Dermis microvascular lymphatic vessel endothelial cell (primary cell): ENCODE results near the gene EXOC6B. TPM values are rescaled to one million over a fixed set of nuclear protein-coding genes. Genes with fewer than 3 reads are reported as not detected.
A peak's percentile ranks its signal among the peaks of the same experiment; 100 is the strongest.
"Not testable (repeated sequence)": the region's sequence is repeated elsewhere in the genome, so short reads cannot be mapped to it uniquely, and the experiment has no call there.

Source experiments
- DNase-seq, 2 donors: peaks; one replicate each; pipeline versions ENCODE4 v3.0.0 to v3.0.0-alpha.2; 2010; ENCODE audit warnings: low read depth in 2 of 2
- total RNA-seq: library from RNA; depleted of rRNA; stranded (reverse); fragments of >200 nt; gene quantifications from 2 replicates; pipeline ENCODE4 v1.2.1, GENCODE V29; 2014

Gene EXOC6B
- total RNA-seq, 1 donor from 2014 or later = 12.1 TPM

DNA sequence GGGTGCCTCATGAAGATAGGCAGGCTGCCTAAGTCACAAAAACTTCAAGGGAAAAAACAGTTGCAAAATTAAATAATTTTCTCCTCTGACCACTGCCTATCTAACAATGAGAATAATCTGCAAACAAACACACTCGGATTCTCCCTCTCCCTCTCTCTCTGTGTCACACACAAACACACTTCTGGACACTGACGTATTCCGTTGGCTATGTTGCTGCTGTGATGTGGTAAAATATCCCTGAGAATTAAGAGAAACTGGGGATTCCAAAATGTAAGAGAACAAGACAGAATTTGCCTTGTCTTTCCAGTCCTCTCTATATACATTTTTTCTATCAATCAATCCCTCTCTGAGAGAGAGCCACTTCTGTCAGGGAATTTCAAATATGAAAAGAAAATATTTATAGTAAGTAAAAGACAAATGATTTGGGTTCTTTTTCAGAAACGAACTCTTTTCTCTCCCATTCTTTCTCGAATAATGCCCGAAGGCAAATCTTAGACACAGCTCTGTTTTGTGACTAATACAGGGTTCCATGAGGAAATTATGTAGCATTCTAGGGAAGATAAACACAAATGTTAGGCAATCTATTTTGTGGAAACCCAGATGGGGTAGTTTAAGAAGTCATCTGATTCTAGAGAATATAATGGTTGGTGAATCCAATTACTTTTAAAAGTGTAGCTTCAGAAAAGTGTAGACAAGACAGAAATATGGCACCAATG, 367.9 kb downstream of the EXOC6B start:
- no peak for DNase-seq

DNA sequence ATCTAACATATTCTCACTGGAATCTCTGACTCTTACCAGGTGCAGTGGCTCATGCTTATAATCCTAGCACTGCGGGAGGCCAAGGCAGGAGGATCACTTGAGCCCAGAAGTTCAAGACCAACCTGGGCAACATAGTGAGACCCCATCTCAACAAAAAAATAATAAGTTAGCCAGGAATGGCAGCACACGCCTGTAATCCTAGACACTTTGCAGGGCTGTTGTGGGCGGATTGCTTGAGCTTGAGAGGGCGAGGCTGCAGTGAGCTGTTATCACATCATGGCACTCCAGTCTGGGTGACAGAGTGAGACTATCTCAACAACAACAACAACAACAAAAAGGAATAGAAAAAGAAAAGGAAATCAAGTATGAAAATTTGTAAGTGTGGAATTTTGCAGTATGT, 371.6 kb downstream of the EXOC6B start:
- DNase-seq = no peak

DNA sequence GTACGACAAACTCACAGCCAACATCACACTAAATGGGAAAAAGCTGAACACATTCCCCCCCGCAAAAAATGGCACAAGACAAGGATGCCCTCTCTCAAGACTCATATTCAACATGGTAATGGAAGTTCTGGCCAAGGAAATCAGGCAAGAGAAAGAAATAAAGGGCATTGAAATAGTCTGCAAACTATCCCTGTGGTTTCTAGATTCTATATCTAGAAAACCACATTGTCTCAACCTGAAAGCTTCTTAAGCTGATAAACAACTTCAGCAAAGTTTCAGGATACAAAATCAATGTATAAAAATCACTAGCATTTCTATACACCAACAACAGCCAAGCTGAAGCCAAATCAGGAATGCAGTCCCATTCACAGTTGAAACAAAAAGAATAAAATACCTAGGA, 383.6 kb downstream of the EXOC6B start:
- DNase-seq = no peak

DNA sequence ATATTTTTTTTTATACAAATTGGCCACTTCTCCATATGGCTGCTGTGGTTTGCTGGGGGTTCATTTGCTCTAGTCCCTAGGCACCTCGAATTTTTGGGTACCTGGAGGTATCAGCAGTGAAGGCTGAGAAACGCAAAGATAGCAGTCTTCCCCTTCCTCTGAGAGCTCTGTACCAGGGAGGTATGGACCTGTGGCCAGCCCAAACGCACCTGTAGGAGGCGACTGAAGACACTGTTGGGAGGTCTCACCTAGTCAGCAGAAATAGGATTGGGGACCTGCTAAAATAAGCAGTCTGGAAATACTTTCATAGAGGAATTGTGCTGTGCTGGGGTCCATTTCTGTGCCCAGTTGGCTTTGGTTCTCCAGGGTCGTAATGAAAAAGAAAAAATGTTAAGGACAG, 385.9 kb downstream of the EXOC6B start:
- DNase-seq = no peak

DNA sequence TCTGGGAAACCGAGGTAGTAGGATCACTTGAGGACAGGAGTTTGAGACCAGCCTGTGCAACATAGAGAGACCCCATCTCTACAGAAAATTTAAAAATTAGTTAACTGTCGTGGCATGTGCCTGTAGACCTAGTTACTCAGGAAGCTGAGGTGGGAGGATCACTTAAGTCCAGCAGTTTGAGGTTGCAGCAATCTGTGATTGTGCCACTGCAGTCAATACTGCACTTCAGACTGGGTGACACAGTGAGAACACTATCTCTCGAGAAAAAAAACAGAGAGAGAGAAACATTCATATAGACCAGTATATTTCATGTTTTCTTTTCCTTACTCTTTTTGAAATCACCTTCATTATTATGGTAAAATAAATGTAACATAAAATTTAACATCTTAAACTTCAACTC, 387.5 kb downstream of the EXOC6B start:
- DNase-seq = no peak

DNA sequence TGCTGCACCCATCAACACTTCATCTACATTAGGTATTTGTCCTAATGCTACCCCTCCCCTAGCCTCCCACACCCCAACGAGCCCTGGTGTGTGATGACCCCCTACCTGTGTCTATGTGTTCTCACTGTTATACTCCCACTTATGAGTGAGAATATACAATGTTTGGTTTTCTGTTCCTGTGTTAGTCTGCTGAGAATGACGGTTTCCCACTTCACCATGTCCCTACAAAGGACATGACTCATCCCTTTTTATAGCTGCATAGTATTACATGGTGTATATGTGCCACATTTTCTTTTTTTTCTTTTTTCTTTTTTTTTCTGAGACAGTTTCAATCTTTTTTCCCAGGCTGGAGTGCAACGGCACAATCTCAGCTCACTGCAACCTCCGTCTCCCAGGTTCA, 394.1 kb downstream of the EXOC6B start:
- DNase-seq = no peak

DNA sequence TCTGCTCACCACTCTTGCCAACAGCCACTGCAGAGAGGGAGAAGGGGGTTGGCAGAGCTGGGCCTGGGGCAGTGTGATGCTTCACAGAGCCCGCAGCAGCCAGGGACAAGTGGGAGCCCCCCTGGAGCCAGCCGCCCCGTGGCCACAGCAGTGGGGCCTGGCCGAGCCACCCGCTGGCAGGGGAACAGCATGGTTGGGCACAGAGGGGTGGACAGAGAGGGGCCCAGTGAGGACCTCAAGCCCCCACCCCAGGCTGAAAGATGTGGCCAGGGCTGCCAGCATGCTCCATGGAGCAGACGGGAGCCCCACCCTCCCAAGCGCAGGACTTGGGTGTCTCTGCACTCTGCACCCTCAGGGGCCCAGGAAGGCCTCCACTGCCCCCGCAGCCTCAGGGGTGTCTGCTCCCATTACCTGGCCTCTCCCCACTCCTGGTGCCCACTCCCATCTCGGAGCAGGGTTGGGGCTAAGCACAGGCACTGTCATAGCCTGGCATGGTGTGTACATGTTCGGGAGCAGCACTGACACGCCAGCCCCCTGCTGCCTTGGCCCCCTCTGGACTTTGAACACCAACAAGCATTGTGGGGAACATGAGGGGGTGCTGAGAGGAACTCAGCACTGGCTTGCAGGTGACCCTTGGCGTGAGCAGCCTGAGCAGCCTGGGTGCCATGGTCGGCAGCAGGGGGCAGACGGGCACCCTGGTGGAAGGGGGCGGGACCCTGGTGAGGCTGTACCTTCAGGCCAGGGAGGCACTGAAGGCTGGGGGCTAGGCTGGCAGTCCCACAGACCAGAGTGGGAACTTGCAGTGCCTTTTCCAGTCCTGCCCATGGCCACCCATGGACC, 398.6 kb downstream of the EXOC6B start:
- DNase-seq = no peak

DNA sequence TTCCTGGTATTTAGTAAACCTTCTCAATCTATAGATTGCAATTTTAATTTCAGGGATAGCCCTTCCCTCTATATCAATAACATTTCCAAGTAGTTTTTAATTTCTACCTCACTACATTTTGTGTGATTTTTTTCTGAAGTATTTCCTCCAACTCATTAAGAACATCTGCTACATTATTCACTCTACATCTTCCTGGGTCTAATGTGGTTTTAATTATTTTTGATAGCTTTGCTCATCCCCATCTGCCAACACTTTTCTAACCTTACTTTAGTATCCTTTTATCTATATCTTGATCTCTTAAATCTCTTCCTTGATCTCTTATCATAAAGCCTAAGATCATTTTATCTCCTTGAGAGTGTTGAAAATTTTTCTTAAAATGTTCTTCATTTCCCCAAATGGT, 399.8 kb downstream of the EXOC6B start:
- DNase-seq = no peak

DNA sequence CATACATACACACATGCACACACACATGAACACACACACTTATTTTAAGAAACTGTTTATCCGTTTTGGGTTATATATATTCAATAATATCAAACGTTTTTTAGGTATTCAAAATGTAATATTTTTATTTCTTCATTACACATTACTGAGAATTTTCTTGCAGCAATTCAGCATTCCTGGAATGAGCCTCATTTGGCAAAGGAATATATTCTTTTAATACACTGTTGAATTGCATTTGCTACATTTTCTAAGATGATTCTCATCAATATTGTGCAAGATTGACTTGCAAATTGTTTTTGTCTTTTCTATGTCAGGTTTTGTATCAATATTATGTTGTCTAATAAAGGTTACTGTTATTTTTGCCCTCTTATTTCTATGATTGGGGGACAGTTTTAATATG, 402.1 kb downstream of the EXOC6B start:
- no peak for DNase-seq

DNA sequence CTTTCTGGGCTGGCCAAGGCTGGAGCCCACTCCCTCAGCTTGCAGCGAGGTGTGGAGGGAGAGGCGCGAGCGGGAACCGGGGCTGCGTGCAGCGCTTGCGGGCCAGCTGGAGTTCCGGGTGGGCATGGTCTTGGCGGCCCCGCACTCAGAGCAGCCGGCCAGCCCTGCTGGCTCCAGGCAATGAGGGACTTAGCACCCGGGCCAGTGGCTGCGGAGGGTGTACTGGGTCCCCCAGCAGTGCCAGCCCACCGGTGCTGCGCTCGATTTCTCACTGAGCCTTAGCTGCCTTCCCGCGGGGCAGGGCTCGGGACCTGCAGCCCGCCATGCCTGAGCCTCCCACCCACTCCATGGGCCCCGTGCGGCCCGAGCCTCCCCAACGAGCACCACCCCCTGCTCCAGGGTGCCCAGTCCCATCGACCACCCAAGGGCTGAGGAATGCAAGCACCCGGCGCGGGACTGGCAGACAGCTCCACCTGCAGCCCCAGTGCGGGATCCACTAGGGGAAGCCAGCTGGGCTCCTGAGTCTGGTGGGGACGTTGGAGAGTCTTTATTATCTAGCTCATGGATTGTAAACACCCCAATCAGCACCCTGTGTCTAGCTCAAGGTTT, 404.0 kb downstream of the EXOC6B start:
- not testable (repeated sequence) for DNase-seq

DNA sequence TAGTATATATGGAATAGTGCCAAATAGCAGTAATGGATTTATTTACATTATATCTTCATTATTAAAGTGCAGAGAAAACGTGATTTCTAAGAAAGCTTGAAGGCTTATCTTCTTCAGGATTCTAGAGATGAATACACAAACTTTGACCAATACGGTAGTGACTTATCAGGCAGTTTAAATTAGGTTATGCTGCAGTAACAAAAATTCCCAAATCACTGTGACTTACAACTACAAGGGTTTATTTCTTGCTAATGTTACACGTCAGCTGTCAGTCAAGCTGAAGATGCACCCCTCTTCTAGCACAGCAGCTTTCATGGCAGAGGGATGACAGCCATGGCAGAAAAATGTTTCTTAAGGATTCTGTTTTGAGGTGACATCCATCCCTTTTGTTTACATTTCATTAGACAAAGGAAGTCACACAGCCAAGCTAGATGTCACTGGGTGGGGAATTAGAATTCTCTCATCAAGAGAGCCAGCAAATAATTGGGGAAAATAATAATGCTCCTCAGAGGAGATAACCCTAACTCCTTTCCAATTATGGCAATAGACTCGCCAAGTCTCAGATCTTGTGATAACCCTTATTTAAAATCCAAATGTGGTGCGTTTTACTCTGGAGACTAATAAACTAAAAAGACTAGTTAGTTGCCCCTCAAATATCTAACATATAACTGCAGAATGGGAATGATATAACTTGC, 409.9 kb downstream of the EXOC6B start:
- no peak for DNase-seq

DNA sequence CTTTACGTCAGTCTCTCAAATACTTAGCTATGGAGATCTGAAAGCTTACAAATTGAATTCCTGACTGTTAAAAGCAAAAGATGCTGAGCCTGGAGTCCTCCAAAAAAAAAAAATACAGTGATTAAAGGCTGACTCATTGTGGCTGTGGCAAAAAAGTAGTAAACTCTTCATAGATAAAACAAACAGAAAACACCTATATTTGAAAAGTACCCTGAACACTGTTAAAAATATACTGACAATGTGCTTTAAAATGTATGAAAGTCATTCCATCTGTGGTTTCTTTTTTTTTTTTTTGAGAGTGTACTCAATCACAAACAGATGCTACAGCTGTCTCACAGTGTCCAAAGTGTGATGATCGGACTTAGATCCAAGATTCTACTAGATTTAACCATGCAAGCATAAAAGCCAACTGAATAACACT, 410.6 kb downstream of the EXOC6B start:
- no peak for DNase-seq

DNA sequence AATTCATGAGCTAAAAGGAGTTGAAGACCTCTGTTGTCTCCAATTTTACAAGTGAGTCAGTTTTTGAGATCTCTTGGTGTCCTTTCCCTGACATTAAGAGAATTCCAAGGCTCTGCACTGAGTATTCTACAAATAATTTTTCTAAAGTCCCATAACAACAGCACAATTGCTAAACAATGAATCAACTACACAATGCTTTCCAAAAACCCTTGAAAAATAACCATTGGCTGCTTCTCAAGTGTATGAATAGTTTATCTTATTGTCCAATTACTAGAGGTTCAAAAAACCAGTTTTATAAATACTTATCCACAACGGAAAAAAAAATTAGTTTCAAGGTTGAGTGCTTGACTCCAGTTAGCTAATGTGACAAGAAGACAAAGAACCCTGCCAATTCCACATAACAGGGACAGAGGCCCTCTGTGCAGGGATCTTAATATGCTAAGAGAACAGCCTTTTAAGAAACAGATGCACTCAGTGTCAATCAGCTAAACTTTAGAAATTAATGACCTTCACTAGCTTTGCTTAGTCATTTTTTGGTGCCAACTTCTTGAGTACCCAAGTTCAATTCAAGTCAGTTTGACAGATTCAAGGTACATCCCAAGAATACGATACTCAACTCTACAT, 411.6 kb downstream of the EXOC6B start:
- no peak for DNase-seq

DNA sequence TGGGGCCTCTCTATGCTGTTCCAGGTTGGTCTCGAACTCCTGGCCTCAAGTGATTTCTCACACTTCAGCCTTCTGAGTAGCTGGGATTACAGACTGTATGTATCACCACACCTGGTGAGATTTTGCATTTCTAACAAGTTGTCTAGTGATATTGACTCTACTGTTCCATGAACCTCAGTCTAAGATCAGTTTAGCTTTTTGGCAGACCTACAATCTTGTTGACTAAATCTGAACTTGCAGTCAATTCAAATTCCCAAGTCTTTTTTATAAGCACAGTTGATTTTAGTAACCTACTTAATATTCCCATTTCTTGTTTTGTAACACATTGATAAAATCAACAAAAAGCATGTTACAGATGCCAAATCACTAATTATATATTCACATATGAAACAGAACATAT, 412.1 kb downstream of the EXOC6B start:
- DNase-seq = no peak

DNA sequence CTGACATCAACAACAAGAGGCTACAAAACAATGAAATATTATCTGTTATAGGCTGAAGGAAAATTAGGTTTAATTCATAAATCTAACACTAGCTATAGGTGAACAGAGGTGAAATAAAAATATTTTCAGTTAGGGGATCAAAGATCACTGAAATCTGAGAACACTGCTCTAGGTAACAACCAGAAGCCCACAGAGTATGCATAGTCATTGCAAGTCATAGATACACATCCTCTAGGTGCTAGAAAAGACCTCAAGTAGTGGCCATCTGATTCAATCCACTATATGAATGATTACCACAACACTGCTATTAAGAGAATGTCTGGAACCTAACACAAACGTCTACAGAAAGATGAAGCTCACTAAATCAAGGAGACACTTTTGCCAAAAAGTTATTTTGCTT, 413.6 kb downstream of the EXOC6B start:
- no peak for DNase-seq

DNA sequence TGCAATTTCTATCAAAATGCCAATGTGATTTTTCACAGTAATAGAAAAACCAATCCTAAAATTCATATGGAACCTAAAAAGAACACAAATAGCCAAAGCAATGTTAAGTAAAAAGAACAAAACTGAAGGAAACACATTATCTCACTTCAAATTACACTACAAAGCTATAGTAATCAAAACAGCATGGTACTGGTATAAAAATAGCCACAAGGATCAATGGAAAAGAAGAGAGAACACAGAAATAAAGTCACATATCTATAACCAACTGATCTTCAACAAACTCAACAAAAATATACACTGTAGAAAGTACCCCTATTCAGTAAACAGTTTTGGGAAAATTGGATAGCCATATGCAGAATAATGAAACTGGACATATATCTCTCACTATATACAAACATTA, 426.0 kb downstream of the EXOC6B start:
- DNase-seq = no peak

DNA sequence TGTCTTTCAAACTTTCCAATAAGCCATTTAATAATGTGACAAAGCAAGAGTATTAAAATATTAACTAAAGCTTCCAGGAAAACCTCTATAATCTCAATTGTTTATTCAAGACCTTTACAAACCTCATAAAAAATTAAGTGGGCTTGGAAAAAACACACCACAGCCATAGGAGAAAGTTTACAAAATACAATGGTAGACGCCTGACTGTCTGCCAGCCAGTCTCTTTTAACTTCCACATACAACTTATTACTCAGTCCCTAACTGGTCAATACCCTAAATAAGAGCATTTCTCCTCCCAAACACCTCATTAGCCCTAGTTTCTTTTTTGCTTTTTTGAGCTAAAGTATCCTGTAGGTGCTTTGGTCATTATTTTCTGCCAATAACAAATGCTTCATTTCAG, 430.7 kb downstream of the EXOC6B start:
- DNase-seq = no peak

DNA sequence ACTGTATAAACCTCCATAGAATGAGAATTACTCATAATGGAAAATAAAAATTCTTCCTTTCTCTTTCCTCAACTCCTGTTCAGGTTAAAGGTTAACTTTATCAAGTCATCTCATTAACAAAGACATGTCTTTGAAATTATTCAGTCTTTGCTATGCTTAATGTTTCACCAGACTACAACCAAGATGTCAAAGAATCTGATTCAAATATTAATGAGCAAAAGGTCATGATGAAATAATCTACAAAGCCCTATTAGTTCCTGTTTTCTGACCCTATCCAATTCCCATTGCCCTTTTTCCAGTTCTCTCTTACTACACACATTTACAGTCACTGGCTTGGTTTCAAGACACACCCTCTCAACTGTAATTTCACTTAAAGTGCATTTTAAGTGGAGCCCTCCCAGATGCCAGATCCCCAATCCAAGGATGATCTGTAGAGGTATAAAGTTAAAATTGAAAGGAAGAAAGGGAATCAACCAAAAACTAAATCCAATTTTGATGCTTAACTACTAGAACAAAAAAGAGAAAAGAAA, 431.2 kb downstream of the EXOC6B start:
- DNase-seq = peak in 1 of 2 donors; percentile 30

DNA sequence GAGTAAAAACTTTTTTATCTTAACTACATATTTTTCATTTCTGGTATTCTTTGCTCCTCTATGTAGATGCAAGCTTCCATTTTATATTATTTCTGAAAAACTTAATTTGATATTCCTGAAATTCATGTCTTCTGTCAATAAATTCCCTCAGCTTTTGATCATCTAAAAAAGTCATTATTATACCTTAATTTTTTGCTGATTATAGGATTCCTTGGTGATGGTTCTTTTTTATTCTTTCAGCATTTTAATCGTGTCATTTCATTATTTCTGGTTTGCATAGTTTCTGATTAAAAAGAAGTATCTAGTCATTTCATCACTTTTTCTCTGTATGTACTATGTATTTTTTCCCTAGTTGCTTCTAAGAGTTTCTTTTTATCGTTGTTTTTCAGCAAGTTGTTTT, 436.4 kb downstream of the EXOC6B start:
- DNase-seq = no peak

DNA sequence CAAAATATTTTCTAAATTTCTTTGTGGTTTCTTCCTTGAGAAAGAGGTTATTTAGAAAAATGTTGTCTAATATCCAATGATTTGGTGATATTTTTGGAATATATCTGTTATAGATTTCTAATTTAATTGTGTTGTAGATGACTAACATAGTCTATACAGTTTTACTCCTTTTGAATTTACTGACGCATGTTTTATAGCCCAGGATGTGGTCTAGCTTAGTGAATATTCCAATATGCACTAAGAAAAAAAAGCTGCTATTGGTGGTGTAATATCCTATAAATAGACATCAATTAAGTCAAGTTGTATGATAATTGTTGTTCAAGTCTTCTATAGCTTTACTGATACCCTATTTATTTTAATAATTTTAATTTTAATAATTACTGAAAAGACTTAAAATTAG, 437.6 kb downstream of the EXOC6B start:
- no peak for DNase-seq

DNA sequence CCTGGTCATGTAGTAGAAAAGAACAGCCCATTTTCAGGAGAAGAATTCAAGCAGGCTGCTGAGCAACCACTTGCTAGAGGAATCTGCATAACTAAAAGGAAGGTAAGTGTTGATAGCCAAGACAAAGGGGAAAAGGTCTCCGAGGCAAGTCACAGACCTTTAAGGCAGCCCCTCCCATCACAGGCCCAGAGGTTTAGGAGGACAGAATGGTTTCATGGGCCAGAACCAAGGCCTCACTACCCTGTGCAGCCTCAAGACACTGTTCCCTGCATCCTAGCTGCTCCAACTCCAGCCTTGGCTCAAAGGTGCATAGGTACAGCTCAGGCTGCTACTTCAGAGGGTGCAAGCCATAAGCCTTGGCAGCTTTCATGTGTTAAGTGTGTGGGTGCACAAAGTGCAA, 439.5 kb downstream of the EXOC6B start:
- no peak for DNase-seq
